ENCODE data around the gene FAM199X.

DNA sequence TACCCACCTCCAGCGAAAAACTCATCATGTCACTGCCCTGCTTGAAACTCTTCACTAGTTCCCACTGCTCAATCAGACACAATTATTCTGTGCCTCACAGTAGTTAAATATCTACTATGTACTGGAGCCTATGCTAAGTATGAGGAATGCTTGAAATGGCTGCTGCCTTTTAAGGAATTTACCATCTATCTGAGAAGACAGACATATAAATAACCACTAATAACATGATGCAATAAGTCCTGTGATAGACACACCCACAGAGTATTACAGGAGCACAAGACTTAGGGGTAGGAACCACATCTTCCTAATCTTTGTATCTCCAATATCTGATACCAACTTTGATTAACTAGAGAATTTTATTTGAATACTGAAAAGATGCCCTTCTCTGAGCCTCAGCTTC is 30.6 kb upstream of the FAM199X start:
- TF ChIP-seq TAF1 (IDR thresholded peaks at IDR 0.05; ENCODE audit: low read depth) (no peak), RAD21 (conservative IDR thresholded peaks at IDR 0.05) (no peak), POLR2AphosphoS5 (IDR thresholded peaks at IDR 0.05) (no peak)
- TF ChIP-seq, protein P1, sequence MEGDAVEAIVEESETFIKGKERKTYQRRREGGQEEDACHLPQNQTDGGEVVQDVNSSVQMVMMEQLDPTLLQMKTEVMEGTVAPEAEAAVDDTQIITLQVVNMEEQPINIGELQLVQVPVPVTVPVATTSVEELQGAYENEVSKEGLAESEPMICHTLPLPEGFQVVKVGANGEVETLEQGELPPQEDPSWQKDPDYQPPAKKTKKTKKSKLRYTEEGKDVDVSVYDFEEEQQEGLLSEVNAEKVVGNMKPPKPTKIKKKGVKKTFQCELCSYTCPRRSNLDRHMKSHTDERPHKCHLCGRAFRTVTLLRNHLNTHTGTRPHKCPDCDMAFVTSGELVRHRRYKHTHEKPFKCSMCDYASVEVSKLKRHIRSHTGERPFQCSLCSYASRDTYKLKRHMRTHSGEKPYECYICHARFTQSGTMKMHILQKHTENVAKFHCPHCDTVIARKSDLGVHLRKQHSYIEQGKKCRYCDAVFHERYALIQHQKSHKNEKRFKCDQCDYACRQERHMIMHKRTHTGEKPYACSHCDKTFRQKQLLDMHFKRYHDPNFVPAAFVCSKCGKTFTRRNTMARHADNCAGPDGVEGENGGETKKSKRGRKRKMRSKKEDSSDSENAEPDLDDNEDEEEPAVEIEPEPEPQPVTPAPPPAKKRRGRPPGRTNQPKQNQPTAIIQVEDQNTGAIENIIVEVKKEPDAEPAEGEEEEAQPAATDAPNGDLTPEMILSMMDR (IDR thresholded peaks at IDR 0.05; ENCODE audit: poor library complexity, severe bottlenecking): no peak

Measured in neural cell (in vitro differentiated cells).